ENCODE data around the gene SLC26A3. TPM values are rescaled to one million over a fixed set of nuclear protein-coding genes. Genes with fewer than 3 reads are reported as not detected.

SLC26A3 gene
- total RNA-seq, 1 experiment from 2014 or later: not detected

GRCh38 chr7:107850643-107851042 is 47.6 kb upstream of the SLC26A3 start:
- H2BK5ac ChIP-seq (ENCODE audit: insufficient read length, low read length): no peak overlapping the region
- H3K14ac ChIP-seq (ENCODE audit: insufficient read depth, low read length): no peak overlapping the region
- H3K9ac ChIP-seq (ENCODE audit: extremely low read depth, insufficient read length, low read length): no peak overlapping the region
- H3K4me3 Mint-ChIP-seq: no peak overlapping the region
- no peaks in the 10 kb centered on the region for H3K23me2 ChIP-seq (ENCODE audit: insufficient read length, low read depth, low read length, poor library complexity, severe bottlenecking)
- no peak overlapping the region for H3T11ph ChIP-seq (ENCODE audit: low read length)
- no peak overlapping the region for H4K8ac ChIP-seq (replicated peaks; ENCODE audit: insufficient read length, low read depth, low read length)
- peaks cover 15 to 16% of the 10 kb centered on the region in 2 experiments; a peak in 4 of 5 replicates for H3K9me3 Mint-ChIP-seq
- H2BK12ac ChIP-seq (ENCODE audit: insufficient read length, low read depth, low read length): no peak overlapping the region
- no peak overlapping the region for H3K23ac ChIP-seq (ENCODE audit: insufficient read length, low read depth, low read length)
- H3K4me1 ChIP-seq (ENCODE audit: insufficient read depth, low read length): no peaks in the 10 kb centered on the region
- H4K20me1 ChIP-seq (ENCODE audit: control insufficient read depth, insufficient read depth, insufficient read length): no peaks in the 10 kb centered on the region
- no peak overlapping the region for H2AFZ ChIP-seq (ENCODE audit: low read length)
- H2AK5ac ChIP-seq (ENCODE audit: insufficient read length, low read length): no peak overlapping the region
- DNase-seq: no peak
- H3K79me2 ChIP-seq (ENCODE audit: insufficient read depth, low read length): no peaks in the 10 kb centered on the region
- H3K27ac Mint-ChIP-seq: no peak overlapping the region
- H3K27me3 Mint-ChIP-seq (ENCODE audit: low read depth): peaks cover 2% of the 10 kb centered on the region
- H3K4me1 Mint-ChIP-seq: peaks cover 3% of the 10 kb centered on the region in 2 experiments; a peak in 2 of 4 replicates
- no peak overlapping the region for H3K27ac ChIP-seq (ENCODE audit: insufficient read length, low read depth, low read length)
- H2BK15ac ChIP-seq (ENCODE audit: low read depth, low read length): no peak overlapping the region
- H3K18ac ChIP-seq (ENCODE audit: insufficient read length, low read depth, low read length): no peak overlapping the region
- H3K56ac ChIP-seq (ENCODE audit: insufficient read length, low read depth, low read length): no peak overlapping the region
- no peak overlapping the region for H2BK120ac ChIP-seq (ENCODE audit: low read depth, low read length, poor library complexity, severe bottlenecking)
- no peaks in the 10 kb centered on the region; the same call in 1 of the 2 replicates for H3K27me3 ChIP-seq (ENCODE audit: insufficient read depth, low read length)
- H3K9me3 ChIP-seq (ENCODE audit: control insufficient read depth, low read depth, low read length): no peaks in the 10 kb centered on the region
- no peak overlapping the region for H4K5ac ChIP-seq (ENCODE audit: insufficient read length, low read depth, low read length)
- H3K79me1 ChIP-seq (ENCODE audit: insufficient read depth, low read depth, low read length, poor library complexity, severe bottlenecking): no peaks in the 10 kb centered on the region
- no peak overlapping the region for H4K91ac ChIP-seq (ENCODE audit: insufficient read length, low read depth, low read length)
- H3K36me3 Mint-ChIP-seq (ENCODE audit: insufficient read depth in 1 of 3, low read depth in 3 of 3): peaks cover 0 to 2% (median 0%) of the 10 kb centered on the region in 3 experiments; a peak in 2 of 7 replicates
- H3K4ac ChIP-seq (ENCODE audit: low read depth, low read length): no peak overlapping the region
- no peak overlapping the region for H3K4me2 ChIP-seq (ENCODE audit: insufficient read depth, insufficient read length, low read length)
- no CpG with 5 or more reads among the region's 1 CpG for WGBS (ENCODE audit: extremely low coverage, insufficient read length, low lambda C conversion rate)
- TF ChIP-seq CTCF (conservative IDR thresholded peaks at IDR 0.05): no peak
- H2BK20ac ChIP-seq (ENCODE audit: low read depth, low read length, poor library complexity, severe bottlenecking): no peak overlapping the region

Measured in H9 (cell line).